Measurements from ENCODE around the gene IMPG1.

Gene IMPG1, protein sequence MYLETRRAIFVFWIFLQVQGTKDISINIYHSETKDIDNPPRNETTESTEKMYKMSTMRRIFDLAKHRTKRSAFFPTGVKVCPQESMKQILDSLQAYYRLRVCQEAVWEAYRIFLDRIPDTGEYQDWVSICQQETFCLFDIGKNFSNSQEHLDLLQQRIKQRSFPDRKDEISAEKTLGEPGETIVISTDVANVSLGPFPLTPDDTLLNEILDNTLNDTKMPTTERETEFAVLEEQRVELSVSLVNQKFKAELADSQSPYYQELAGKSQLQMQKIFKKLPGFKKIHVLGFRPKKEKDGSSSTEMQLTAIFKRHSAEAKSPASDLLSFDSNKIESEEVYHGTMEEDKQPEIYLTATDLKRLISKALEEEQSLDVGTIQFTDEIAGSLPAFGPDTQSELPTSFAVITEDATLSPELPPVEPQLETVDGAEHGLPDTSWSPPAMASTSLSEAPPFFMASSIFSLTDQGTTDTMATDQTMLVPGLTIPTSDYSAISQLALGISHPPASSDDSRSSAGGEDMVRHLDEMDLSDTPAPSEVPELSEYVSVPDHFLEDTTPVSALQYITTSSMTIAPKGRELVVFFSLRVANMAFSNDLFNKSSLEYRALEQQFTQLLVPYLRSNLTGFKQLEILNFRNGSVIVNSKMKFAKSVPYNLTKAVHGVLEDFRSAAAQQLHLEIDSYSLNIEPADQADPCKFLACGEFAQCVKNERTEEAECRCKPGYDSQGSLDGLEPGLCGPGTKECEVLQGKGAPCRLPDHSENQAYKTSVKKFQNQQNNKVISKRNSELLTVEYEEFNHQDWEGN

GRCh38 chr6:76072562-76072961 lies at the start of gene IMPG1:
Gene IMPG1 (minus strand): TSS chr6:76072662. CDS start chr6:76072488, 174 bp downstream.
- TF ChIP-seq CTCF (IDR thresholded peaks at IDR 0.05) = no peak

DNA sequence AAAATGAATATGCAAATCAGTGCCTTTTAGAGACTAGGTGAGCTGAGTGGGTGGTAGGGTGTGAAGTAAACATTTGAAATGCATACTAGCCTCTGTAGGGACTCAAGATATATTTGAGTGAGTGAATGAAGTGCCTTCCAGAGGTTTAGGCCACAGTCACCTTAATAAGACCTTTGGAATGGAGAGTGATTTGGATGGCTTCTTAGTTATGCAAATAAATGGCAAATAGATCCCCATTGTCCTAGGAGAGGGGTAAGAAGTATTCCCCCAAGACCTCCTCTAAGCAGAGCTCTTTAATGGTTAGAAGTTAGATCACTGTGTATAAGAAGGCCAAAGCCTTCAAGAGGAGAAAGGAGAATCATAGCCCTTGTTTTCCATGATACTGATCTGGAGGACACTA lies 47.8 kb upstream of the IMPG1 start:
- TF ChIP-seq CTCF (IDR thresholded peaks at IDR 0.05) = no peak

DNA sequence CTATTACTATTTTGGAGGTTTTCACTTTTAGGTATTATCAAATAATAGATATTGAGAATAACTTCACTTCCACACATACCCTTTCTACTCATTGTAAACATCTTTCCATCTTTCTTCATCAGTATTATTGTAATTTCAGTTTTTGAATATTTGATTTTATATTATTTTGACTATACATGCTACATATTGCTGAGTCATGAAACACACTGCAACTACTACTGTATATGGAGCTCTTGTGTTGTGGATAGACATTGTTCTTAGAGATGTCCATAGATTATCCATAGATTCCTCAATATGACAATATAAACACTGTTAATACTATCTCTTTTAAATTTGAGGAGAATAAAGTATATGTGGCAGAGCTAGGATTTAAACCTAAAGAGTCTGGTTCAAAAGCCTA lies 819 bp upstream of the IMPG1 start:
- TF ChIP-seq CTCF (IDR thresholded peaks at IDR 0.05) = no peak

GRCh38 chr6:76057469-76057868 lies 15.0 kb downstream of the IMPG1 start:
- no peak for TF ChIP-seq CTCF (IDR thresholded peaks at IDR 0.05)

DNA sequence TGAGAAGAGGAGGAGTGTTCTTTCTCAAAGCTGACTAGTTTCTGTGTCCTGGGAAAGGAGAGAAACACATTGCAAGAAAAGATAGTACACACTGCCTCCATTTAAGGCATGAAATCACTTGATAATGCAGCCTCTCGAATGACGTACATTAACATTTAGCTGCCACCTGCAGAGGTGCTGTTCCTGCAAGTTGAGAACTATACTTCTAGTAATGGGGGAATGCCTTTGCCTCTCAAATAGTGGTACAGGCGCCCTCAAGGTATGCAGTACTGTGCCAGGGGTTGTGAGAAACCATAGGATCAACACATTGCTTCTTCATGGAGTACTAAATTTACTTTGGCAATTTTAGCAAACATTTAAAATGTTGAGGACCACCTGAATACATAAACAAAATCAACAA lies 20.1 kb downstream of the IMPG1 start:
- no peak for TF ChIP-seq CTCF (IDR thresholded peaks at IDR 0.05)

DNA sequence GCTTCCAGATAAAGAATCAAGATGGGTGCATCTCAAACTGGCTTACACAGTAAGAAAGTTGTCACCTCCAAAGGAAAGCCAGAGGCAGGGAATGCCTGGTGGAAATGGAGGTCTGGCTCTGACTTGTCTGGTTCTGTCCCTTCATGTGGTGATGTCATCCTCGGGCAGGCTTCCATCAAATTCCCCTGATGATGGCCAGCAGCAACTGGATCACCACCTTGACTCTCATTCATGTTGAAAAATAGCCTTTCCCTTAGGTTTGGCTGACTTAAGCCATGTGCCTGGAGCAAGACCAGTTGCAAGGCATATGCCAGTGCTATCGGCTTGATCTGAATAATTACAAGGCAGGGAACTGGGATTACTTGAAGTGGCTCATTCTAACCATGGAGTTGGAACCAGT lies 28.8 kb downstream of the IMPG1 start:
- TF ChIP-seq CTCF (IDR thresholded peaks at IDR 0.05) = no peak

DNA sequence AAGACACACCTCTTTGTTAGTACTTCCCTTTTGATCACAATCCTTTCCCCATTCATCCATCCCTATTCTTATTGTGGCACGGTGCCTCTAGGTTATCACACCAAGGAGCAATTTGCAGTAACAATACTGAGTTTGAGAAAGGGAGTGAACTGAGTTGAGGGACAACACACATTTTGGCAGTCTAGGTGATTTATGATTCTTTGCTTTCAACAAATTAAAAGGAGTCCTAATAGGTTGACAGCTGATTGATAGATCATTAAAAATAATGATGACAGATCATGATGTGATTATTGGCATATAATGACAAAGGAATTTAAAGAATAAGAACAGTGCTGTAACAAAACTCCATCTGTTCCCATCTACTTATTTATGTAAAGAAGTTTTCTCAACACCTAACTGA lies 36.7 kb downstream of the IMPG1 start:
- TF ChIP-seq CTCF (IDR thresholded peaks at IDR 0.05) = no peak
